Measurements from ENCODE around the gene RAD51B.

- TF ChIP-seq CTCF (IDR thresholded peaks at IDR 0.05) (no peak), POLR2A (IDR thresholded peaks at IDR 0.05) (no peak), EP300 (IDR thresholded peaks at IDR 0.05) (no peak)
Measured at GRCh38 chr14:68041876-68042354, 222.3 kb downstream of the RAD51B start.

All from tibial nerve (tissue), 4 donors.